Stimulated activated CD4-positive, alpha-beta T cell treated with anti-CD3 and anti-CD28 coated beads, Interleukin-1b, Interleukin-23, amount 100 ng/mL, for 4 hours (primary cell): ENCODE measurements around the gene NCAPD2.

Source experiments
- DNase-seq, 2 donors: peaks; one replicate each; pipeline ENCODE4 v3.0.0-alpha.2; 2020; ENCODE audit warnings: low read depth in 2 of 2

The NCAPD2 gene

DNA sequence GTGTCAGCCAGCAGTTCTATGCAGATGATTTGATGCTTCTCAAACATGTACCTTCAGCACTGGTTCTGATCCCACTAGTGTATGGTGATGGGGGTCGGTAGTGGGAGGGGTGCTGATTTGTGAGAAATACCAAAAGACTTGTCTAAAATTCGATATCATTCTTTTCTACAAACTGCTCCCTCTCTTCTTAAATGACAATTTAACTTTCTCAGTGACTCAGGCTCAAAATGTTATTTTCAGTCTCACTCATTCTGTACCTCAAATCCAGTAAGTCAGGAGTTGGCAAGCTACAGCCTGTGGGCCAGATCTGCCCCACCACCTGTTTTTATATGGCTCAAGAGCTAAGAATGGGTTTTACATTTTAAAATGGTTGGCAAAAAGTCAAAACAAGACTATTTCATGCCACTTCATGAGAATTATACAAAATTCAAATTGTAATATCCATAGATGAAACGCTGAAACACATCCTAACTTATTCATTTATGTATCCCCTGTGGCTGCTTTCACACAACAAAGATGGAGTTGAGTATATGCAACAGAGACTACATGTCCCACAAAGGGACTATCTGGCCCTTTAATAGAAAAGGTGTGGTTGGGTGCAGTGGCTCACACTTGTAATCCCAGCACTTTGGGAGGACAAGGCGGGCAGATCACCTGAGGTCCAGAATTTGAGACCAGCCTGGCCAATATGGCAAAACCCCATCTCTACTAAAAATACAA, 80.8 kb downstream of the NCAPD2 start:
- no peak for DNase-seq

DNA sequence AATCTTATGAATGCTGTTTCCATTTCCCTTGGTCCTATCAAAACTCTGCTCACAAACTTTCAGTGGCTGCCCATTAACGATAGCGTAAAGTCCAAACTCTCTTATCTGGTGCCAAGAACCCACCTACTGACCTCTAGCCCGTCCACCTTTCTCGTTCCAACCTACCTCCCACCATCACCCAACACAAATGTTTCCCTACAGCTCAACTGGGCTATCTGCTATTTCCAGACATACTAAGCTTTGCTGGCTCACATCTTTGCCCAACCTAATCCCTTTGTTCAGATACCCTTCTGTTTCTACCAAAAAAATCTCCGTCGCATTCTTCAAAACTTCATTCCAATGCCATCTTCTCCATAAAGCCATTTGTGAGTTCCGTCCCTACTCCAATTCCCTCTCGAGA, 81.7 kb downstream of the NCAPD2 start:
- DNase-seq, result no peak
